Astrocyte (in vitro differentiated cells and primary cell): ENCODE data around the gene SUPT5H. TPM values are rescaled to one million over a fixed set of nuclear protein-coding genes. Genes with fewer than 3 reads are reported as not detected.

ENCODE experiments used
- DNase-seq: peaks from one replicate; pipeline ENCODE4 v3.0.0-alpha.2; 2010; ENCODE audit warnings: low read depth
- FAIRE-seq: peaks from 2 replicates; lab custom pipeline; 2011; peaks lifted over from hg19 to GRCh38; lab: Jason Lieb, UNC
- H2AFZ ChIP-seq: 2 replicates; pipeline ENCODE4 v1.6.0; 2012; ENCODE audit warnings: low read depth, low read length, inconsistent platforms
- H3K27ac ChIP-seq: 2 replicates; pipeline ENCODE4 v1.5.1; 2011; ENCODE audit warnings: low read depth, low read length, inconsistent platforms
- H3K27me3 ChIP-seq: 2 replicates; pipeline ENCODE4 v1.6.0; 2011; ENCODE audit warnings: low read length, inconsistent platforms; ENCODE audit not compliant: insufficient read depth
- H3K36me3 ChIP-seq: 2 replicates; pipeline ENCODE4 v1.5.1; 2011; ENCODE audit warnings: low read length, inconsistent platforms; ENCODE audit not compliant: insufficient read depth
- H3K4me1 ChIP-seq: 2 replicates; pipeline ENCODE4 v1.5.1; 2011; ENCODE audit warnings: low read length, inconsistent platforms; ENCODE audit not compliant: insufficient read depth
- H3K4me2 ChIP-seq: 2 replicates; pipeline ENCODE4 v1.6.0; 2012; ENCODE audit warnings: low read length, inconsistent platforms
- H3K4me3 ChIP-seq: 2 replicates; pipeline ENCODE4 v1.5.1; 2011; ENCODE audit warnings: low read depth, mild to moderate bottlenecking, low read length, inconsistent platforms; ENCODE audit not compliant: insufficient read depth
- H3K79me2 ChIP-seq: 2 replicates; pipeline ENCODE4 v1.6.0; 2012; ENCODE audit warnings: mild to moderate bottlenecking, low read length, inconsistent platforms; ENCODE audit not compliant: insufficient read depth
- H3K9ac ChIP-seq: 2 replicates; pipeline ENCODE4 v1.6.0; 2012; ENCODE audit warnings: mild to moderate bottlenecking, low read length, inconsistent platforms
- H3K9me3 ChIP-seq: 2 replicates; pipeline ENCODE4 v1.5.1; 2012; ENCODE audit warnings: low read depth, mild to moderate bottlenecking, low read length, inconsistent platforms; ENCODE audit not compliant: insufficient read depth
- H4K20me1 ChIP-seq: 2 replicates; pipeline ENCODE4 v1.6.0; 2012; ENCODE audit warnings: low read length, inconsistent platforms; ENCODE audit not compliant: insufficient read depth
- H3K27ac Mint-ChIP-seq: one replicate; pipeline ENCODE4 v1.8.0; 2021; ENCODE audit warnings: mild to moderate bottlenecking, mixed read lengths; ENCODE audit not compliant: unreplicated experiment
- H3K27me3 Mint-ChIP-seq: one replicate; pipeline ENCODE4 v1.8.0; 2021; ENCODE audit warnings: low read depth, mixed read lengths; ENCODE audit not compliant: unreplicated experiment
- H3K36me3 Mint-ChIP-seq: one replicate; pipeline ENCODE4 v1.8.0; 2021; ENCODE audit warnings: low read depth, mixed read lengths; ENCODE audit not compliant: unreplicated experiment
- H3K4me1 Mint-ChIP-seq: one replicate; pipeline ENCODE4 v1.8.0; 2021; ENCODE audit warnings: low read depth, mixed read lengths; ENCODE audit not compliant: unreplicated experiment
- H3K4me3 Mint-ChIP-seq: one replicate; pipeline ENCODE4 v1.8.0; 2021; ENCODE audit warnings: mild to moderate bottlenecking, moderate library complexity, mixed read lengths; ENCODE audit not compliant: unreplicated experiment
- H3K9me3 Mint-ChIP-seq: one replicate; pipeline ENCODE4 v1.8.0; 2021; ENCODE audit warnings: mild to moderate bottlenecking, mixed read lengths; ENCODE audit not compliant: unreplicated experiment
- EZH2 ChIP-seq: IDR thresholded peaks from 2 replicates; pipeline ENCODE4 v1.6.1; 2012; ENCODE audit warnings: mild to moderate bottlenecking, low read length, inconsistent platforms; ENCODE audit not compliant: insufficient read depth
- total RNA-seq: library from RNA; stranded (reverse); gene quantifications from 2 replicates; pipeline ENCODE4 v1.2.1, GENCODE V29; 2021
- TF ChIP-seq, protein P1 (sequence below): IDR thresholded peaks from 2 replicates; pipeline ENCODE4 v1.5.1; 2011; ENCODE audit warnings: low read depth, mild to moderate bottlenecking, inconsistent platforms, low read length, moderate library complexity; ENCODE audit not compliant: insufficient read depth

The SUPT5H gene
- total RNA-seq, 1 donor from 2014 or later, result 171 TPM

GRCh38 chr19:39481229-39481545 lies 35.8 kb downstream of the SUPT5H start:
- Mint-ChIP-seq H3K4me3 (peak overlapping the region; percentile 93), H3K27ac (peak overlapping the region; percentile 78), H3K4me1 (peaks cover 12% of the 10 kb centered on the region), H3K36me3 (peaks cover 9% of the 10 kb centered on the region), H3K27me3 (no peaks in the 10 kb centered on the region), H3K9me3 (no peaks in the 10 kb centered on the region)
- FAIRE-seq (no peak), DNase-seq (no peak)
- peak overlapping the region; percentile 87 for H3K27ac ChIP-seq
- TF ChIP-seq, protein P1, sequence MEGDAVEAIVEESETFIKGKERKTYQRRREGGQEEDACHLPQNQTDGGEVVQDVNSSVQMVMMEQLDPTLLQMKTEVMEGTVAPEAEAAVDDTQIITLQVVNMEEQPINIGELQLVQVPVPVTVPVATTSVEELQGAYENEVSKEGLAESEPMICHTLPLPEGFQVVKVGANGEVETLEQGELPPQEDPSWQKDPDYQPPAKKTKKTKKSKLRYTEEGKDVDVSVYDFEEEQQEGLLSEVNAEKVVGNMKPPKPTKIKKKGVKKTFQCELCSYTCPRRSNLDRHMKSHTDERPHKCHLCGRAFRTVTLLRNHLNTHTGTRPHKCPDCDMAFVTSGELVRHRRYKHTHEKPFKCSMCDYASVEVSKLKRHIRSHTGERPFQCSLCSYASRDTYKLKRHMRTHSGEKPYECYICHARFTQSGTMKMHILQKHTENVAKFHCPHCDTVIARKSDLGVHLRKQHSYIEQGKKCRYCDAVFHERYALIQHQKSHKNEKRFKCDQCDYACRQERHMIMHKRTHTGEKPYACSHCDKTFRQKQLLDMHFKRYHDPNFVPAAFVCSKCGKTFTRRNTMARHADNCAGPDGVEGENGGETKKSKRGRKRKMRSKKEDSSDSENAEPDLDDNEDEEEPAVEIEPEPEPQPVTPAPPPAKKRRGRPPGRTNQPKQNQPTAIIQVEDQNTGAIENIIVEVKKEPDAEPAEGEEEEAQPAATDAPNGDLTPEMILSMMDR, result no peak
- TF ChIP-seq EZH2, result no peak
- H2AFZ ChIP-seq, result peak overlapping the region; percentile 76
- H4K20me1 ChIP-seq, result peaks cover 9% of the 10 kb centered on the region
- H3K79me2 ChIP-seq, result peaks cover 41% of the 10 kb centered on the region
- no peaks in the 10 kb centered on the region for H3K27me3 ChIP-seq
- peak overlapping the region; percentile 97 for H3K4me3 ChIP-seq
- H3K4me2 ChIP-seq, result peak overlapping the region; percentile 99
- peak overlapping the region; percentile 99 for H3K9ac ChIP-seq
- H3K4me1 ChIP-seq, result peaks cover 17% of the 10 kb centered on the region
- H3K9me3 ChIP-seq, result no peaks in the 10 kb centered on the region
- peaks cover 18% of the 10 kb centered on the region for H3K36me3 ChIP-seq

- Histone ChIP-seq H3K4me3 (peak overlapping the region; percentile 97), H3K27me3 (no peaks in the 10 kb centered on the region), H3K79me2 (peaks cover 45% of the 10 kb centered on the region), H3K4me2 (peak overlapping the region; percentile 99), H3K27ac (peak overlapping the region; percentile 87), H3K4me1 (peaks cover 17% of the 10 kb centered on the region), H4K20me1 (peaks cover 13% of the 10 kb centered on the region), H2AFZ (no peak overlapping the region), H3K36me3 (peaks cover 14% of the 10 kb centered on the region), H3K9ac (peak overlapping the region; percentile 99), H3K9me3 (no peaks in the 10 kb centered on the region)
- H3K27ac Mint-ChIP-seq, result peak overlapping the region; percentile 78
- DNase-seq (no peak), FAIRE-seq (no peak)
- peak overlapping the region; percentile 93 for H3K4me3 Mint-ChIP-seq
- TF ChIP-seq, protein P1, result no peak
- no peak for TF ChIP-seq EZH2
- H3K4me1 Mint-ChIP-seq, result peaks cover 12% of the 10 kb centered on the region
- peaks cover 7% of the 10 kb centered on the region for H3K36me3 Mint-ChIP-seq
- no peaks in the 10 kb centered on the region for H3K9me3 Mint-ChIP-seq
- H3K27me3 Mint-ChIP-seq, result no peaks in the 10 kb centered on the region
Measured at GRCh38 chr19:39481676-39482075, 36.3 kb downstream of the SUPT5H start.

DNA sequence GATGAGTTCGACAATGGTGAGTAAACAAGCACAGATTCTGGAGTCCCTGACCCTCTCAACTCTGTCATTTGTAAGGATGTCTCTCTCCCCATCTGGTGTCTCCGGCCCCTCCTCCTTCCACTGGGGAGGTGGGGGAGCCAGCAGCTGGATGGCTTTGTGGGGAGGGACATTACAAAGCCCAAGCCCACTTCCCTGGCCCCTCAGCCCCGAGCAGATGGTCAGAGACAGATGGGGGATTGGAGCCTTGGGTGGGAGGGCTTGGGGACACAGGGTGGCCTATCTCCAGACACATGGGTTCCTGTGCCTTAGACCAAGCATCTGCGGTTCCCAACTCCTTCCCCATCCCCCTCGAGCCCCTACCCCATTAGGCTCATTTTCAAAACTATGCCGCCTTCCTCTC lies 37.8 kb downstream of the SUPT5H start:
- Histone ChIP-seq H3K4me1 (peaks cover 17% of the 10 kb centered on the region), H4K20me1 (peaks cover 23% of the 10 kb centered on the region), H3K9ac (peak overlapping the region; percentile 8), H3K4me3 (no peak overlapping the region), H2AFZ (no peak overlapping the region), H3K36me3 (peaks cover 20% of the 10 kb centered on the region), H3K27ac (no peak overlapping the region), H3K9me3 (no peaks in the 10 kb centered on the region), H3K4me2 (no peak overlapping the region), H3K27me3 (no peaks in the 10 kb centered on the region), H3K79me2 (peaks cover 49% of the 10 kb centered on the region)
- Mint-ChIP-seq H3K27ac (no peak overlapping the region), H3K9me3 (no peaks in the 10 kb centered on the region), H3K27me3 (no peaks in the 10 kb centered on the region), H3K36me3 (peaks cover 9% of the 10 kb centered on the region), H3K4me1 (peaks cover 12% of the 10 kb centered on the region), H3K4me3 (peak overlapping the region; percentile 93)
- DNase-seq, result no peak
- FAIRE-seq, result no peak
- TF ChIP-seq, protein P1, result no peak
- TF ChIP-seq EZH2, result no peak
